H1 (cell line): Measurements from ENCODE around the gene COIL. TPM values are rescaled to one million over a fixed set of nuclear protein-coding genes. Genes with fewer than 3 reads are reported as not detected.

Experiments used
- CHD1 ChIP-seq: IDR thresholded peaks from 2 replicates; pipeline ENCODE4 v1.6.1; 2012; ENCODE audit warnings: low read depth, low read length, improper control_type of control experiment
- CHD7 ChIP-seq: fragments of 300-600 bp; sonication (generic); IDR thresholded peaks from 2 replicates; pipeline ENCODE4 v1.7.1; 2012; ENCODE audit warnings: low read length, moderate library complexity, mild to moderate bottlenecking, inconsistent platforms; ENCODE audit not compliant: insufficient replicate concordance
- EGR1 ChIP-seq: IDR thresholded peaks from 2 replicates; pipeline ENCODE4 v1.6.1; 2011; ENCODE audit warnings: low read depth, low read length, borderline replicate concordance
- EP300 ChIP-seq, 2 experiments: IDR thresholded peaks; 1 replicate in 1 of 2; 2 replicates in 1 of 2; pipeline ENCODE4 v1.6.1; 2011 to 2012; ENCODE audit warnings: low read depth in 2 of 2, low read length in 2 of 2, mild to moderate bottlenecking in 2 of 2, borderline replicate concordance in 1 of 2, inconsistent platforms in 1 of 2, moderate library complexity in 1 of 2
- POLR2A ChIP-seq, 2 experiments: IDR thresholded peaks; 1 replicate in 1 of 2; 2 replicates in 1 of 2; pipeline ENCODE4 v1.6.1; 2011; ENCODE audit warnings: low read depth in 2 of 2, low read length in 2 of 2, mild to moderate bottlenecking in 2 of 2; ENCODE audit errors: control extremely low read depth in 1 of 2
- polyA plus RNA-seq, 7 experiments: library from polyadenylated mRNA; depleted of rRNA in 3 of 7; stranded (reverse) in 5 of 7; unstranded in 2 of 7; fragments of >200 nt in 5 of 7; fragments of 200-250 nt in 2 of 7; gene quantifications; 1 replicate in 5 of 7; 2 replicates in 1 of 7; 4 replicates in 1 of 7; pipeline versions ENCODE4 v1.2.1 to v1.2.3, GENCODE V29; 2011 to 2013; ENCODE audit warnings: missing spikeins in 2 of 7, mixed read lengths in 2 of 7
- total RNA-seq: library from RNA; stranded (reverse); fragmentation: NEBNext Ultra II Directional; extraction: Animal tissue kit (Norgen Biotek cat#: 25700); gene quantifications from 2 replicates; pipeline ENCODE4 v1.2.1, GENCODE V29; 2021

The COIL gene
- total and polyA plus RNA-seq, 2 of the 8 experiments (the other 6 are each of a cell fraction or from before 2014, with no cell fraction given): 5.2 to 23.6 TPM

GRCh38 chr17:56919717-56920116 lies 41.1 kb downstream of the COIL start (continued):
- TF ChIP-seq CHD1 (no peak), CHD7 (no peak), EGR1 (no peak), POLR2A (IDR thresholded peaks at IDR 0.05; ENCODE audit: control extremely low read depth in 1 of 2, low read depth in 2 of 2, low read length in 2 of 2) (no peak), EP300 (IDR thresholded peaks at IDR 0.05; ENCODE audit: borderline replicate concordance in 1 of 2, low read depth in 2 of 2, low read length in 2 of 2) (no peak)
